ENCODE measurements around the gene TMEM121B.

Gene TMEM121B

DNA sequence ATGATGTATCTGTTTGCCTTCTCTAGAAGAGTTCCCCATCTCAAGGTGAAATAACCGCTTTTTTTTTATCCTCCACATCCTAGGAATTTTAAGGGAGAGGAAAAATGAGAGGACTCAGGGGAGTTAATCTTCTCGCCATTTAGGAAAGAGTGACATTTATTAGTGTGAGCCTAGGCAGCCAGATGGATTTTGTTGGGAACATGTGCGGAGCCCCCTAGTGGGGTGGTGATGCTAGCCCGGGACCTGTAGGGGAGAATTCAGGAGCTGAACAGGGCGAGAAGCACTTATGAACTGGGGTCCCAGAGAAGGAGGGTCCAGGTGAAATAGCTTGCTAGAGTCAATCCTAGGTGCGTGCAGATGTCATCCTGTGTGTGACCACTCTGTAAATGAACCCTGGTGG is 25.6 kb downstream of the TMEM121B start:
- in situ Hi-C loops (cut with HindIII; ENCODE audit: low sequenced_read_pairs) = no loop called here

DNA sequence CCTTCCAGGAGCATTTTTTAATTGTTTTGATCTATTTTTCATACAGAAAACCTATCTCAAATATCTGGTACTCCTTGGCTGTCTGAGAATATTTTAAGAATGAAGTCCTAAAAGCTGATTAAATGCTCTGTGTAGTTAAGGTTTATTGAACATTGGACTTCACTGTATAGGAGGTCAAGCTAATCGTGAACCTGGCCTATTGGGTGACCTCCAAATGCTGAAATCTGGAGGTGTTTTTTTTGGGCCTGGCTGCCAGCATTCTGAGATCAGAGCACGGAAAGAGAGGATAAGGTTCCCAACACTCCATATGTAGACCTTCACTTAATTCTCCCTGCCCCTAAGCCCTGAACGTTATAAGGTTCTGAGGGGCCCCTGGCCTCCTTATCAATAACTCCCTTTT is 28.1 kb downstream of the TMEM121B start:
- in situ Hi-C loops (cut with HindIII; ENCODE audit: low sequenced_read_pairs) = no loop called here

DNA sequence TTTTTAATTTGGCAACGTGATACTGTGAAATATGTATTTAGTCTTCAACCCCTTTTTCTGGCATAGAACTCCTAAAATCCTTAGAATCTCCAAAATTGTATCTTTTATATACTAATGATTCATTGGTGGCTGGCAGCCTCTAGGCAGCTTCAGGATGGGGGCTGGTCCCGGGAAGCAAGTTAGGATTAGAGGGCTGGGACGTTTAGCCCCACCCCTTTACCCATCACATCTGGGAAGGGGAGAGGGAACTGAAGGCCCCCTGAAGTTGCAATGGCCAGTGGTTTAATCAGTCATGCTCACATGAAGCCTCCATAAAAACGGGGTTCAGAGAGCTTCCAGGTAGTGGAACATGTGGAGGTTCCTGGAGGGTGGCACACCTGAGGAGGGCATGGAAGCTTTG is 29.3 kb downstream of the TMEM121B start:
- in situ Hi-C loops (cut with HindIII; ENCODE audit: low sequenced_read_pairs) = no loop called here

DNA sequence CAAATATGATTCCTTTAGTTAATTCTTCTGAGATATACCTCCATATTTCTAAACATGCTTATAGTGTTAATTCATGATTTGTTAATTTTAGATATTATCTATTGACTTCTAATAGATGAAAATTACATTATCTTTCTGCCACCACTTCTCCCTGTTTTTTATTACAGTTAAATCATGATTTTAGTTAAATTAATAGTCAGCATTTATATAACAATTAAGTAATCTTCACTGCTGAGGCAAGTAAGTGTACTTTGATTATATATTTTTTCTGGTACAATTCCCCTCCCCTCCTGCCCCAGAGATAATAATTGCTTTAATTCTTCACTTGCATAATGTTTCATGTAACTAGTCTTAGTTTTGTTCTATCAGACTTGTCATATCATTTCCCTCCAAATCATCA is 30.6 kb downstream of the TMEM121B start:
- in situ Hi-C loops (cut with HindIII; ENCODE audit: low sequenced_read_pairs) = no loop called here

DNA sequence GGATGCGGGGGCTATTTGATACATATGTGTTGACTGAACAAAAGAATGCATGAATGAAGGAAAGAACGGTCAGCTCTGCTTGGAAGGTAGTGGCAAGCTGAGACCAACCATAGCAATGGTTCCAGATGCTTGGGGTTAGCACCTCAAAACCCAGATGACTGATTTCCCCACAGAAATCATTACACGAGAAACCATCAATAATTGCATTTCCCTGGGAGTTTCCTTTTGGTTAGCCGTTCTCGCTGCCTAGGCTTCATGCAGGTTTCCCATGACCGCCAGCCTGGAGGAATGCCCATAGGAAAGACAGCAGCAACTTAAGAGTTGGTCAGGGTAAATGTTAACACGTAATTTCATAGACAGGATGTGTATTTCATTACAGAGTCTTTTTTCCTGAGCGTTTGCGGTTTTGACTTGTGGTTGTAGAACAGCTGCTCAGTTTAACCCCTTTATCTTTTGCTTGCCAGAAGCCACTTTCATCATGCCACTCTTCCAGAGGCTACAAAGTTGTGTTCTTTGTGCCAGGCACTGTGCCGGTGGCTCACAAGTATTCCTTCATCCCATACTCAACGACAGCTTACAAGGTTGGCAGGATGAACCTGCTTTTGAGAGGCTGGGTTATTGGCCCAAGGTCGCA is 33.5 kb downstream of the TMEM121B start:
- in situ Hi-C loops (cut with HindIII; ENCODE audit: low sequenced_read_pairs) = no loop called here

DNA sequence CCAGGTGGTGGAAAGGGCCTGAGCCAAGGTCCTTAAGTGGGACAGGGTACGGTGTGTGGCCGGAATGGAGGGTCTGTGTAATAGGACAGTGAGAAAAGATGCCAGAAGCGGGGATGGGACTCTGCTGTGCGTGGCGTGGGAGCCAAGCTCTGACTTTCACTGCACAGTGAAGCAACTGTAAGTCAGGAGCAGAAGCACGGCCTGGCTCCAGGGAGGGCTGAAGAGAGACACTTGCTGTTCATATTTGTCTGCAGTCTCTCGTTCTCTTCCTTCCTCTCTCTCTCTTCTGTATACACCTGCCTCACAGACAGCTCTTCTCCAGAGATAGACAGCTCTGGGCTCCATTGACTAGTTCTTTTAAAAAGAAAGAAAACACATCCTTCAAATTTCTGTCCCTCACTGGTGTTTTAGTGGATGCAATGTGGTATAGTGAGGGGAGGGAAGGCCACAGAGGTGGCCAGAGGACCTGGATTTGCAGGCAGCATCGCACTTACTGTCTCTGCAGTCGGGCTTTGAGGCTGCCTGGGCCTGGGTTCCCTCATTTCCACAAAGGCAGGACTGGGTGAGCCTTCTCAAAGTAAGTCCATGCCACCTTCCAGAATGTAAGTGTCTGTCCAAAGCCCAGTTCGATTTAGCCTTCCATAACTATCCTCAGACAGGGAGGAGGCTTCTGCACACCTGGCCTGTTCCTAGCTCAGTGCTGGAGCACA is 34.2 kb downstream of the TMEM121B start:
- in situ Hi-C loops (cut with HindIII; ENCODE audit: low sequenced_read_pairs) = no loop called here

DNA sequence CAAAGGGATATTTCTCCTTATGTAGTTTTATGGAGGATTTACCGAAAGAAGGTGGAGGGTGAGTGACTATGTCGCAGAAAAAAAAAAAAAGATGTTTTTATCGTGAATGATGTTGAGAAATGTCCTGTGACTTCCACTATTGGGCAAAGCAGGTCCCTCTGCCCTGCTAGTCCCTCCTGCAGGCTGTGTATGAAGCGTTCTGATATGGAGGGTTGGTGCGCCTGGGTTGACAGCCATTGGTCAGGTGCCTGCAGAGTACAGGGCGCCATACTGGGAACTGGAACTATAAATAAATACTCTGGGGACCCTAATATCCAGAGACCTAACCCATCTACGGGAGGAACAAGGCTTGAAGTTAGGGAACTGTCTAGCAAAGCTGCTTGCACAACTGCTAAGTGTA is 34.9 kb downstream of the TMEM121B start:
- in situ Hi-C loops (cut with HindIII; ENCODE audit: low sequenced_read_pairs) = no loop called here

DNA sequence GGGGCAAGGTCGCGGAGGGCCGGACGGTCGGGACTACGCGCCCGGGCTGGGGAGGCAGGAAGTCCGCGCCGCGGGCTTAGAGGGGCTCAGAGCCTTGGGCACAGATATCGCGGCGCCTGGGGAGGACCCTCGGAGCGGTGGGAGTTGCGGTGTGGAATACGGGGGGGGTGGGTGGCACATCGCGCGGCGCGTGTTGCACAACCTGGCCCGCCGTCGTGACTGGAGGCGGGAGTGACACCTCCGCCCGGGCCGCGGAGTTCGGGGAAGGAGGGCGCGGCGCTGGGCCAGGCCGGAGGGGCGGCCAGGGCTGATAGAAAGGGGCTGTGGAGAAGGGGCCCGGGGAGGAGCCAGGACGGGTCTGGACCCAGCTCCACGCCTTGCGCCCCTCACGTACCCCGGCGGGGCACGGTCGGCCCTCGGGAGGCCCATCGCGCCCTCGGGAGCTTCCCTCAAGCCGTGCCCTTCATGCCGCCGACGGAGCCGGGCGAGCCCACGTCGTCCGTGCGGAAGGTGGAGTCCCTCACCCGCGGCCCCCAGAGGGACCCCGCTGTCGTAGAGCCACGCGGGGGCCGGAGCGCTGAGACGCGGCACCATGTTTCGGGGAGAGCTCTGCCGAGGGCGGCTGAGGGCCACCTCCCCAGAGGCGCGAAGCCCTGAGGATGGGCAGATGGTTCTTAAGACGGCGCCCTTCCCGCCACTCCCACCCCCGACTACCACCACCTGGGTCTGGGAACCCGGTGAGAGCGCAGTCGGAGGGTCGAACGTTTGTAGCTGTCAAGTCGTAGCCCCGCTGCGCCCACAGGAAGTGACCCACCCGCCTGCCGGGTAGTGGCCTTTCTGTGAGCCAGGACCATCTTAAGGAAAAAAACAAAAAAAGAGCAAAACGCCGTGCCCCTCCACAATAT is 35.6 kb downstream of the TMEM121B start:
- in situ Hi-C loops (cut with HindIII; ENCODE audit: low sequenced_read_pairs) = no loop called here

DNA sequence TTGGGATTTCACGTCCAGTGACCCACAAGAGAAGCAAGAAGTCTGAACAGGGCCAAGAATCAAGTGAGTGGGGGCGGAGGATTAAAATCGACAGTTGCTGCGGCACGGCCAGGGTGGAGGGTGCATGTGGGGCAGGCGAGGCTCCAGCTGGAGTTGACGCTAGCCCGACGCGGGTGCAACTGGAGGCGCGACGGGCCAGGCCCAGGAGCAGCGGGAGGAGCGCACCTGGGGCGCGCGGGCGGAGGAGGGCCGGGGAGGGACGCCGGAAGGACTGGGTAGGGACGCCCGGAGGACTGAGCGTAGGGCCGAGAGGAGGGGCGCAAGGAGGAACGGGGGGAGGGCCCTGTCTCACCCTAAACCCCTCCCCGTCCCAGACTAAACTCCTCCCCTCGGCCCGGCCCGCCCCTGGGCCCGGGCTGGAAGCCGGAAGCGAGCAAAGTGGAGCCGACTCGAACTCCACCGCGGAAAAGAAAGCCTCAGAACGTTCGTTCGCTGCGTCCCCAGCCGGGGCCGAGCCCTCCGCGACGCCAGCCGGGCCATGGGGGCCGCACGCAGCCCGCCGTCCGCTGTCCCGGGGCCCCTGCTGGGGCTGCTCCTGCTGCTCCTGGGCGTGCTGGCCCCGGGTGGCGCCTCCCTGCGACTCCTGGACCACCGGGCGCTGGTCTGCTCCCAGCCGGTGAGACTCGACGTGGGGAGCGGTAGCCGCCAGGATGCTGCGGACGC is 36.4 kb downstream of the TMEM121B start, which contains the start of gene IL17RA:
TSS of gene IL17RA (plus strand) at position 447 of the 723 bp plus-strand sequence. CDS start at position 539, 92 bp downstream.
- in situ Hi-C loops (cut with HindIII; ENCODE audit: low sequenced_read_pairs) = no loop called here

DNA sequence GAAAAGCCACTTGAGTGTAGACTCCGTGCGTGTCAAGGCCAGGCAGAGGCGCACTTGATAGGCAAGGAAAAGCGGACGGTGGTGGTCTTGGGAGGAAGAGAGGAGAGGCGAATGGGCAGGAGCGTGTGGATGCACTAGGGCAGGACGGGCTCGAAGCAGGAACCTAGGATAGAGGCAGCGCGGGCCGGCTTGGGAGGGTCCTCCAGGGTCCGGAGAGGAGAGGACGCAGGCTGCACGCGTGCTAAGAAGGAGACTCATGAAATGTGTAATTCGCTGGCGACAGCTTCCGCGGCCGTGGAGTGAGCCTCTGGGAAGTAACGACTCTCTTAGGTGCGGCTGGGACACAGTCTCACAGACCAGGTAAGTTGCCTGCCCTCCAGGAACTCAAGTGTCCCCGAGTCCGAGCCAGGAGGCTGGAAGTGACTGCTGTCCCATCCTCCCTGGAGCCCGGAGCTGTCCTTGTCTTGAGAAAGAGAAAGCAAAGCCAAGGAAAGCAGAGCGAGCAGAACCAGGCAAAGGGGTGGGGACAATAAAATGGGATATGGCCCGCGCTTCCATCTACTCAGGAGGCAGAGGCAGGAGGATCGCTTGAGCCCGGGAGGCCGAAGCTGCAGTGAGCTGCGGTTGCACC is 37.2 kb downstream of the TMEM121B start:
- in situ Hi-C loops (cut with HindIII; ENCODE audit: low sequenced_read_pairs) = no loop called here

DNA sequence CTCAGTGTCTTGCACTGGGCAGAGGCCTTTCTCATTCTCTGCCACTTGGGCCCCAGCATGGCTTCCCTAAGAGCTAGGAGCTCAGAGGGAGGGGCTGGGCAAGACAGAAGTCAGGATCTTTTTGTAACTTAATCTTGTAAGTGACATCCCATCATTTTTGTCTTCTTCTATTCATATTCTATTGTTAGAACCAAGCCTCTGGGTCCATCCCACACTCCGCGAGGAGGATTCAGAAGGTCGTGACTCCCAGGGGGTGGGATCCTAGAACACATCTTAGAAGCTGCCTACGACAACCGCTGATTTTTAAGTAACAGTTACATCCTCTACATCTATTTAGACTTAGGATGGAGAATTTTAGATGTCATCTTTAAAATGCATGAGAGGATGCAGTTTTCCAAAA is 37.9 kb downstream of the TMEM121B start:
- in situ Hi-C loops (cut with HindIII; ENCODE audit: low sequenced_read_pairs) = no loop called here

DNA sequence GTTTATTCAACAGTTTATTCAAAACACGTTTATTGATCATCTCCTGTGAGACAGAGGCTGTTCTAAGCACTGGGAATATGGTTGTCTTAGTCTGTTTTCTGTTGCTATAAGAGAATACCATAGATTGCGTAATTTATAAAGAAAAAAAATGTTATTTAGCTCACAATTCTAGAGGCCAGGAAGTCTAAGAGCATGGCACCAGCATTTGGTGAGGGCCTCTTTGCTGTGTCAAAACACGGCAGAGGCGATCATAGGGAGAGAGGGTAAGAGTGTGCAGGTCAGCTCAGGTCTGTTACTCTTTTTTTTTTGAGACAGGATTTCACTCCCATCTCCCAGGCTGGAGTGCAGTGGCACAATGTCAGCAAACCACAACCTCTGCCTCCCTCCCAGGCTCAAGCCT is 41.6 kb downstream of the TMEM121B start:
- in situ Hi-C loops (cut with HindIII; ENCODE audit: low sequenced_read_pairs) = no loop called here

DNA sequence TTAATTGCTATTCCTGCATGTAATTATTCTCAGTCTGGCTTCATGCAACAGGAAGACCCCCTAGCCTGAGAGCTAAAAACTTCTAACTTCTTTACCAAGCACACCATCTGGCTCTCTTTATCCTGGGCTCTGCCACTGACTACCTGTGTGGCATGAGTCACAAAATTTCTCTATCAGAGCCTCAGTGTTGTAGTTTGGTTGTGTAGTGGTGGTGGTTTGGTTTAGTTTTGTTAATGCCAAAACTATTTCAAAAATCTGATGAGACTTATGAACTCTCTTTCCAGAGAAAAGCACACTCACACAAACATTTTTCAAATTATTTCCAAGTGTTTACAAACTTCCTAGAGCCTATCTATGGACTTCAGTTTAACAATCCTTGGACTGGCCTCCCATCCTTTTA is 43.9 kb downstream of the TMEM121B start:
- in situ Hi-C loops (cut with HindIII; ENCODE audit: low sequenced_read_pairs) = no loop called here

DNA sequence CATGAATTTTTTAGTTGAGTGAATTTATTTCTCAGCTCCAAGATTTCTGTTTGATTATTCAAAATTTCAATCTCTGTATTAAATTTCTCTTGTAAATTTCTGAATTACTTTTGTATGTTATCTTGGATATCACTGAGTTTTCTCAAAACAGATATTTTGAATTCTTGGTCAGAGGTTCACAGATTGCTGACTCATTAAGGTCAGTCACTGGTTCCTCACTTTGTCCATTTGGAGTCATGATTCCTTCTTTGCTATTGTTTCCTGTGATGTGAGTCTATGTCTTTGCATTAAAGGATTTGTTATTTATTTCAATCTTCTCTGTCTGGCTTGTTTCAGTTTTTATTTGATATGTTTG is 46.5 kb downstream of the TMEM121B start:
- in situ Hi-C loops (cut with HindIII; ENCODE audit: low sequenced_read_pairs) = no loop called here

DNA sequence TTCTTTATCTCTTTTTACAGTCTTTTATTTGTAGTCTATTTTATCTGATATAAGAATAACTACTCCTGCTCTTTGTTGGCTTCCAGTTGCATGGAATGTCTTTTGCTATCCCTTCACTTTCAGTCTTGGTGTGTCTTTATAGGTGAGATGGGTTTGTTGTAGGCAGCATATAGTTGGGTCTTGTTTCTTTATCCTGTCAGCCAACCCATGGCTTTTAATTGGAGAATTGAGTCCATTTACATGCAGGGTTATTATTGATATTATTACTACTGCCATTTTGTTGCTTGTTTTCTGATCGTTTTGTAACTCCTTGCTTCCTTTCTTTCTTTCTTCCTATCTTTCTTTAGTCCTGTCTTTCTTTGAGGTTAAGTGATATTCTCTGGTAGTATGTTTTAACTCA is 48.3 kb downstream of the TMEM121B start:
- in situ Hi-C loops (cut with HindIII; ENCODE audit: low sequenced_read_pairs) = no loop called here

Measured in DLD1 (cell line).